Measurements from ENCODE around the gene ZNF467. TPM values are rescaled to one million over a fixed set of nuclear protein-coding genes. Genes with fewer than 3 reads are reported as not detected.

Gene ZNF467
- total RNA-seq, 2 donors from 2014 or later = 0.91 to 2.5 TPM

- Histone ChIP-seq H3K4me3 (ENCODE audit: low read length) (no peak overlapping the region), H3K9ac (ENCODE audit: extremely low read depth, low read length, poor library complexity, severe bottlenecking) (no peak overlapping the region), H3K27ac (ENCODE audit: low read depth, low read length) (no peak overlapping the region), H3K27me3 (ENCODE audit: control insufficient read depth, insufficient read depth, low read length, poor library complexity, severe bottlenecking) (no peaks in the 10 kb centered on the region), H3K4me1 (ENCODE audit: control insufficient read depth, insufficient read depth, low read length) (no peaks in the 10 kb centered on the region), H3K36me3 (ENCODE audit: control insufficient read depth, insufficient read depth, low read length) (peaks cover 7% of the 10 kb centered on the region), H3K9me3 (ENCODE audit: control insufficient read depth, low read length) (no peaks in the 10 kb centered on the region)
- H3K4me3 Mint-ChIP-seq = no peak overlapping the region
- H3K4me1 Mint-ChIP-seq = peaks cover 4% of the 10 kb centered on the region
- H3K9me3 Mint-ChIP-seq = no peaks in the 10 kb centered on the region
- DNase-seq = peak; percentile 21
- WGBS, 2 experiments (ENCODE audit: insufficient coverage in 1 of 2, insufficient read length in 1 of 2) = 94 to 97% methylated on average over 9 to 20 of the region's 20 CpGs
- peaks cover 34% of the 10 kb centered on the region for H3K36me3 Mint-ChIP-seq (ENCODE audit: low read depth)
- H3K27ac Mint-ChIP-seq = no peak overlapping the region
- no peak for TF ChIP-seq CTCF (conservative IDR thresholded peaks at IDR 0.05)
- no peaks in the 10 kb centered on the region for H3K27me3 Mint-ChIP-seq (ENCODE audit: insufficient read depth)
These were observed 50.9 kb downstream of the ZNF467 start for GRCh38 chr7:149722356-149722957.

GRCh38 chr7:149721084-149721601, 52.2 kb downstream of the ZNF467 start:
- no peak for TF ChIP-seq CTCF (conservative IDR thresholded peaks at IDR 0.05)
- Histone ChIP-seq H3K4me3 (ENCODE audit: low read length) (no peak overlapping the region), H3K9ac (ENCODE audit: extremely low read depth, low read length, poor library complexity, severe bottlenecking) (no peak overlapping the region), H3K9me3 (ENCODE audit: control insufficient read depth, low read length) (no peaks in the 10 kb centered on the region), H3K4me1 (ENCODE audit: control insufficient read depth, insufficient read depth, low read length) (no peaks in the 10 kb centered on the region), H3K36me3 (ENCODE audit: control insufficient read depth, insufficient read depth, low read length) (peaks cover 7% of the 10 kb centered on the region), H3K27me3 (ENCODE audit: control insufficient read depth, insufficient read depth, low read length, poor library complexity, severe bottlenecking) (no peaks in the 10 kb centered on the region), H3K27ac (ENCODE audit: low read depth, low read length) (no peak overlapping the region)
- H3K4me3 Mint-ChIP-seq = no peak overlapping the region
- no peaks in the 10 kb centered on the region for H3K27me3 Mint-ChIP-seq (ENCODE audit: insufficient read depth)
- peaks cover 27% of the 10 kb centered on the region for H3K36me3 Mint-ChIP-seq (ENCODE audit: low read depth)
- no peak overlapping the region for H3K27ac Mint-ChIP-seq
- H3K9me3 Mint-ChIP-seq = no peaks in the 10 kb centered on the region
- peaks cover 4% of the 10 kb centered on the region for H3K4me1 Mint-ChIP-seq
- 88 to 94% methylated on average over 11 to 16 of the region's 16 CpGs for WGBS, 2 experiments (ENCODE audit: insufficient coverage in 1 of 2, insufficient read length in 1 of 2)
- peak; percentile 33 for DNase-seq

GRCh38 chr7:149720372-149721083, 52.9 kb downstream of the ZNF467 start:
- no peak overlapping the region for H3K9ac ChIP-seq (ENCODE audit: extremely low read depth, low read length, poor library complexity, severe bottlenecking)
- no peak overlapping the region for H3K4me3 ChIP-seq (ENCODE audit: low read length)
- DNase-seq = peak; percentile 53
- H3K4me3 Mint-ChIP-seq = no peak overlapping the region
- no peaks in the 10 kb centered on the region for H3K9me3 Mint-ChIP-seq
- H3K36me3 Mint-ChIP-seq (ENCODE audit: low read depth) = peaks cover 25% of the 10 kb centered on the region
- H3K27me3 ChIP-seq (ENCODE audit: control insufficient read depth, insufficient read depth, low read length, poor library complexity, severe bottlenecking) = no peaks in the 10 kb centered on the region
- peaks cover 7% of the 10 kb centered on the region for H3K36me3 ChIP-seq (ENCODE audit: control insufficient read depth, insufficient read depth, low read length)
- H3K27ac Mint-ChIP-seq = no peak overlapping the region
- 91 to 94% methylated on average over 10 to 22 of the region's 22 CpGs for WGBS, 2 experiments (ENCODE audit: insufficient coverage in 1 of 2, insufficient read length in 1 of 2)
- H3K27me3 Mint-ChIP-seq (ENCODE audit: insufficient read depth) = no peaks in the 10 kb centered on the region
- peaks cover 10% of the 10 kb centered on the region for H3K4me1 Mint-ChIP-seq
- no peak overlapping the region for H3K27ac ChIP-seq (ENCODE audit: low read depth, low read length)
- no peaks in the 10 kb centered on the region for H3K4me1 ChIP-seq (ENCODE audit: control insufficient read depth, insufficient read depth, low read length)
- no peak for TF ChIP-seq CTCF (conservative IDR thresholded peaks at IDR 0.05)
- no peaks in the 10 kb centered on the region for H3K9me3 ChIP-seq (ENCODE audit: control insufficient read depth, low read length)

Data from endodermal cell (in vitro differentiated cells).